ENCODE data around the gene ACOT7.

- no peak for TF ChIP-seq CTCF (IDR thresholded peaks at IDR 0.05)
- no peak for TF ChIP-seq POLR2A (IDR thresholded peaks at IDR 0.05)
These were observed 3.6 kb downstream of the ACOT7 start for GRCh38 chr1:6389971-6390370.
